Fibroblast of mammary gland (primary cell): ENCODE data around the gene LEUTX.
"Not testable (repeated sequence)": the region's sequence is repeated elsewhere in the genome, so short reads cannot be mapped to it uniquely, and the experiment has no call there.

Experiments used
- DNase-seq: peaks from one replicate; pipeline ENCODE4 v3.0.0-alpha.2; 2010; ENCODE audit warnings: low read depth
- H3K4me3 ChIP-seq: 2 replicates; pipeline ENCODE4 v1.5.1; 2011; ENCODE audit warnings: low read depth, mild to moderate bottlenecking, low read length, moderate library complexity; ENCODE audit not compliant: control insufficient read depth
- CTCF ChIP-seq: conservative IDR thresholded peaks from 2 replicates; pipeline ENCODE4 v1.5.1; 2011; ENCODE audit warnings: low read depth, low read length, inconsistent platforms; ENCODE audit not compliant: control insufficient read depth, insufficient read depth

LEUTX gene

GRCh38 chr19:39752795-39753194 lies 25.9 kb upstream of the LEUTX start:
- H3K4me3 ChIP-seq, result no peak overlapping the region
- DNase-seq, result no peak
- TF ChIP-seq CTCF, result no peak

GRCh38 chr19:39754544-39754943 lies 24.1 kb upstream of the LEUTX start:
- no peak for TF ChIP-seq CTCF
- no peak for DNase-seq
- no peak overlapping the region for H3K4me3 ChIP-seq

- no peak overlapping the region for H3K4me3 ChIP-seq
- TF ChIP-seq CTCF, result no peak
- no peak for DNase-seq
These were observed 23.7 kb upstream of the LEUTX start for GRCh38 chr19:39754971-39755370.

- H3K4me3 ChIP-seq, result no peak overlapping the region
- DNase-seq, result no peak
- TF ChIP-seq CTCF, result no peak
These were observed 19.0 kb upstream of the LEUTX start for GRCh38 chr19:39759457-39760184.

GRCh38 chr19:39761851-39762250 lies 16.8 kb upstream of the LEUTX start:
- not testable (repeated sequence) for DNase-seq, H3K4me3 ChIP-seq

GRCh38 chr19:39765091-39766076 lies 13.3 kb upstream of the LEUTX start:
- DNase-seq, result peak; percentile 56
- peak; percentile 84 for TF ChIP-seq CTCF

GRCh38 chr19:39768334-39768733 lies 10.3 kb upstream of the LEUTX start:
- no peak for TF ChIP-seq CTCF
- H3K4me3 ChIP-seq, result no peak overlapping the region
- no peak for DNase-seq

More at GRCh38 chr19:39765091-39766076, 13.3 kb upstream of the LEUTX start:
- H3K4me3 ChIP-seq, result no peak overlapping the region
